GM18508 (cell line): Measurements from ENCODE around the gene SIGLEC9.

Experiments used
- ATAC-seq: cut with Tn5 transposase; IDR thresholded peaks from one replicate; pipeline ENCODE4 v1.9.1; 2021; ENCODE audit warnings: moderate number of reproducible peaks; ENCODE audit not compliant: insufficient read depth, unreplicated experiment

SIGLEC9 gene

DNA sequence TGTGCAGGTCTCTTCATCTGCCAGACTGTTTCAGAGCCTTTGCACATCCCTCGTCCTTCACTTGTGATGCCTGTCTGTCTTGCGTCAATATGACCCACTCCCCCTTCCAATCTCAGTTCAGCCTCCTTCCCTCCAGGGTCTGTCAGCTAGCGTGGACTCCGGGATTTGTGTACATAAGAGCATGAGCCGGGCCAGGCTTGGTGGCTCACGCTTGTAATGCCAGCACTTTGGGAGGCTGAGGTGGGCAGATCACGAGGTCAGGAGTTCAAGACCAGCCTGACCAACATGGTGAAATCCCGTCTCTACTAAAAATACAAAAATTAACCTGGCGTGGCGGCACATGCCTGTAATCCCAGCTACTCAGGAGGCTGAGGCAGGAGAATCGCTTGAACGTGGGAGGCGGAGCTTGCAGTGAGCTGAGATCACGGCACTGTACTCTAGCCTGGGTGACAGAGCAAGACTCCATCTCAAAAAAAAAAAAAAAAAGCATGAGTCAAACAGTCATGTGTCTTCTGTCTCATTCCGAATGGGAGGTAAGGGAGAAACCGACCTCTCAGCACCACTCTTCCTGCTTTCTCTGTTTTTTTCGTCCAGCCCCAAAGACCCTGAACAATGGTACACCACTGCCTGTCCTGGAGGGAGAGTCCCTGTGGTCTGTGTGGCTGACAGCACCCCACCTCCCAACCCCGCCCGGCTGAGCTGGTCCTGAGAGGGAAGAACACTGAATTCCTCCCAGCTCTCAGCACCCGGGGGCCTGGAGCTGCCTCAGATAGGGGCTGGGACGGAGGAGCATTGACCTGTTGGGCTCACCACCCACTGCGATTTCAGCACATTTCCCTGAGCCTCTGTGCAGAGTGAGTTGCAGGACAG lies 2.4 kb upstream of the SIGLEC9 start:
- no peak for ATAC-seq

DNA sequence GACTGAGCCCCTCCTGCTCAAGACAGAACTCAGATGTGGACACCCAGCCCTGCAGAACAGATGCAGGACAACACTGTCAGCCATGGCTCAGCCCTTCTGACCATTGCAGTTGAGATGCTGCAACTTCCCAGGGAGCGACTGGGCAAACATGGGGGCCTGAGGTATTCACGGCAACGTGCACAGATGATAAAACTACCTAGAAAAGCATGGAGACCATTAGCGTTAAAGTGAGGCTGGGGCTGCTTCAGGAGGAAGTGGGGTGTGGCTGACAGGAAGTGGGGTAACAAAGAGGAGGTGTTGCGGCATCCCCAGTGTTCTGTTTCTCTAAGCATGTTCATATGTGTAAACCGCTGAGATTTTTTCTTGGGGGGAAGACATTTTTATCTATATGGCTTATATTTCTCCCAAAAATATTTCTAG lies 1.3 kb upstream of the SIGLEC9 start:
- no peak for ATAC-seq

DNA sequence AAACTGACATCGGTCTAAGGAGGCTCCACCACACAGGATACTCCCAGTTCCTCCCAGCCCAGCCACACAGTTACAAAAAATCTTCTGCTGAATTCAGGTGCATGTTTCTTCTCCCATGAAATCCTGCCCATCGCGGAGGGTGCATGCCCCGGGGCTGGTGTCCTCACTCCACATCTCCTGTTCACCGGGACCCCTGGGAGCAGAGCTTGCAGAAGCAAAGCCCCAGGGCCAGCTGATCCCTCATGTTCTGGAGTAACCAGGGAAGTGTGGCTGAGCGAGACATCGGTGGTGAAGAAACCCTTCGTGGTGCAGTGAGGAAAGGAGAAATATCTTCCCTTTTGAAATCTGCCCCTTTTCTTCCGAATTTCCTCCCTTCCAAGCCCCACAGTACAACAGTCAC lies 904 bp upstream of the SIGLEC9 start:
- ATAC-seq: no peak

DNA sequence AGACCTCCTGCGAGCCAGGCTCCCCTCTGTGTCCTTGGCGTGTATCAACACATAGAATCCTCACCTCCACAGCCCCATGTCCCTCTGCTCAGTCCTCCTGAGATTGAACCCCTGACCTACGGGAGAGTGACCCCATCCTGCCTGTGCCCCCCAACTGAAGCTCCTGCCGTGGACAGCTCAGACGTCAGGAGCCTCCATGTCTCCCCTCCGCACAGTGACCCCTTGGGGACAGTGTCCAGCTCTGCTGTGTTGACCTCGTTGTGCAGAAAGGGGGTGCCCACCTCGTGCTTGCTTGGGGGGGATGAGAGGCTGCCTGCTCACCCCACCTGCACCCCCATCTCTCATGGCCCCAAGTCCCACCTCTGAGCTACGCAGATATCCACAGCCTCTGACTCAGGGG lies 490 bp upstream of the SIGLEC9 start:
- ATAC-seq: no peak

DNA sequence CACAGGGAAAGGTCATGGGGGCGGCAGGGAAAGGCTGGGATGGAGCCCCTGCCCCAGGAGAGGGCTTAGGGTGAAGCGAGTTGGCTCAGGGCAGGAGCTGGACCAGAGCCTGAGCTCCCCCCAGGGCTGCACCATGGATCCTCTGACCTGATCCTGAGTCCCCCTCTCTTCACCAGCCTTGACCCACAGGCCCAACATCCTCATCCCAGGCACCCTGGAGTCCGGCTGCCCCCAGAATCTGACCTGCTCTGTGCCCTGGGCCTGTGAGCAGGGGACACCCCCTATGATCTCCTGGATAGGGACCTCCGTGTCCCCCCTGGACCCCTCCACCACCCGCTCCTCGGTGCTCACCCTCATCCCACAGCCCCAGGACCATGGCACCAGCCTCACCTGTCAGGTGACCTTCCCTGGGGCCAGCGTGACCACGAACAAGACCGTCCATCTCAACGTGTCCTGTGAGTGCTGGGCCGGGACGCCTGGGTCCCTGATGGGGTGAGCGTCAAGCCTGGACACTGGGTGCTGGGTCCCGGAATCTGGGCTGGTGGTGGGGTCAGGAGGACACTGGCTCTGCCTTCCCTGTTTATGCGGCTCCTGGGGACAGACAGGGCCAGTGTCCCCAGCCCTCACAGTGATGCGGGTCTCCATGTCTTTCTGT lies 842 bp downstream of the SIGLEC9 start:
- ATAC-seq: no peak

DNA sequence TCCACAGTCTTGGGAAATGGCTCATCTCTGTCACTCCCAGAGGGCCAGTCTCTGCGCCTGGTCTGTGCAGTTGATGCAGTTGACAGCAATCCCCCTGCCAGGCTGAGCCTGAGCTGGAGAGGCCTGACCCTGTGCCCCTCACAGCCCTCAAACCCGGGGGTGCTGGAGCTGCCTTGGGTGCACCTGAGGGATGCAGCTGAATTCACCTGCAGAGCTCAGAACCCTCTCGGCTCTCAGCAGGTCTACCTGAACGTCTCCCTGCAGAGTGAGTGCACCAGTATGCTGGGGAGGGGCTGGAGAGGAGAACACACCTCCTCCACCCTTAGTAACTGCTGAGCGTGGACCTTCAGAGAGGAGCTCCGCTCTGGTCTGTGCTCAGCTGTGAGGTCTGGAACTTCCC lies 2.3 kb downstream of the SIGLEC9 start:
- no peak for ATAC-seq

DNA sequence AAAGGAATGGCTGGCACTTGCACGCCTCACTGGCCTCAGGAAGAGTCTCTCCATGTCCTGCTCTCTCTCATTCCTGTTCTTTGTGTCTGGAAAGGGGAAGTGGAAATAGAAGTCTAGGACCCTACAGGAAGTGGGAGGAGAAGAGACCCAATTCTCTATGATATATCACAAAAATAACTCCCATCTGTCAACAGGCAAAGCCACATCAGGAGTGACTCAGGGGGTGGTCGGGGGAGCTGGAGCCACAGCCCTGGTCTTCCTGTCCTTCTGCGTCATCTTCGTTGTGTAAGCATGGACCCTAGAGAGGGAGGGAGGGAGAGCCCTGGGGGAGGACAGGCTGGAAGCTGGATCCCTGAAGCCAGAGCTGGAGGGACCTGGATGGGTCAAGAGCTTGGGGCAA lies 3.0 kb downstream of the SIGLEC9 start:
- ATAC-seq: no peak

DNA sequence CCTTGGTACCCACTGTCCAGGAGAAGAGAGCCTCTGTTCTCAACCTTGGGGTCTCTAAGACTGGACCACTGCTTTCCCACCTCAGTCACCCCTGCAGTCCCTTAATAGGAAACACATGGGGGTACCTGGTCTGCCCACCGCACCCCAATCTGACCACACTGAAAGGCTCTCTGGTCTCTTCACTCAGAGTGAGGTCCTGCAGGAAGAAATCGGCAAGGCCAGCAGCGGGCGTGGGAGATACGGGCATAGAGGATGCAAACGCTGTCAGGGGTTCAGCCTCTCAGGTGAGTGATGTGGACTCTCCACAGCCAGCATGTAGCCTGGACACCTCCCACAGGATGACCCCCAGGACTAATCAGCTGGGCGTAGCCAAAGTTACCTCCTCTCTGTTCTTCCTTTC lies 3.5 kb downstream of the SIGLEC9 start:
- ATAC-seq: no peak

DNA sequence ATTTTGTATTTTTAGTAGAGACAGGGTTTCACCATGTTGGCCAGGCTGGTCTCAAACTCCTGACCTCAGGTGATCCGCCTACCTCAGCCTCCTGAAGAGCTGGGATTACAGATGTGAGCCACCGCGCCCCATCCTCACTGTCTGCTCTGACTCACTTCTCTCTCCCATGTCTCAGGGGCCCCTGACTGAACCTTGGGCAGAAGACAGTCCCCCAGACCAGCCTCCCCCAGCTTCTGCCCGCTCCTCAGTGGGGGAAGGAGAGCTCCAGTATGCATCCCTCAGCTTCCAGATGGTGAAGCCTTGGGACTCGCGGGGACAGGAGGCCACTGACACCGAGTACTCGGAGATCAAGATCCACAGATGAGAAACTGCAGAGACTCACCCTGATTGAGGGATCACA lies 5.0 kb downstream of the SIGLEC9 start:
- ATAC-seq: no peak

DNA sequence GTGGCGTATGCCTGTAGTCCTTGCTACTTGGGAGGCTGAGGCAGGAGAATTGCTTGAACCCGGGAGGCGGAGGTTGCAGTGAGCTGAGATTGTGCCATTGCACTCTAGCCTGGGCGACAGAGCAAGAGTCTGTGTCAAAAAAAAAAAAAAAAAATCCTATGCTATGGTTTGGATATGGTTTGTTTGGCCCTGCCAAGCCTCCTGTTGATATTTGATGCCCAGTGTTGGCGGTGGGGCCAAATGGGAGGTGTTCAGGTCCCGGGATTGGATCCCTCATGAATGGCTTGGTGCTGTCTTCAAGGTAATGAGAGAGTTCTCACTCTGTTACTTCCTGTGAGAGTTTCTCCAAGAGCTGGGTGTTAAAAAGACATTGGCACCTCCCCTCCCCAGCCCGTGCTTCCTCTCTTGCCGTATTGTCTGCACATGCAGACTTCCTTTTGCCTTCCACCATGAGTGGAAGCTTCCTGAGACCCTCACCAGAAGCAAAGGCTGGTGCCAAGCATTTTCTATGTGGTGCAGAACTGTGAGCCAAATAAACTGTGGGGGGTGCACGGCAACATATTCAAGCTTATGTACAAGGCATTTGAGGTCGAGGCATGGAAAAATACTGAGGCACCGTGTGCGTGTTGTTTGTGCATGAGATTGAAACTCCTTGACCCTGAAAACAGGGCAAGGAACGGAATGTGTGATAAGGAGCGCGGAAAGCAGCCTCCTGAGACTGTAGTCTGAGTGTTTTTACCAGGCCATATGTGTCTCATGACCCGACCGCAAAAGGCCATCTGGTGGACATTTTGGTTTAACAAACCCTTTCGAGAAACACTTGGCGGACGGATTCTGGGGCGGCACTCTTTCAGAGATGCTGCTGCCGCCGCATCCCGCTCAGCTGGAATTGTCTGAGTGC lies 7.3 kb downstream of the SIGLEC9 start:
- ATAC-seq: no peak

DNA sequence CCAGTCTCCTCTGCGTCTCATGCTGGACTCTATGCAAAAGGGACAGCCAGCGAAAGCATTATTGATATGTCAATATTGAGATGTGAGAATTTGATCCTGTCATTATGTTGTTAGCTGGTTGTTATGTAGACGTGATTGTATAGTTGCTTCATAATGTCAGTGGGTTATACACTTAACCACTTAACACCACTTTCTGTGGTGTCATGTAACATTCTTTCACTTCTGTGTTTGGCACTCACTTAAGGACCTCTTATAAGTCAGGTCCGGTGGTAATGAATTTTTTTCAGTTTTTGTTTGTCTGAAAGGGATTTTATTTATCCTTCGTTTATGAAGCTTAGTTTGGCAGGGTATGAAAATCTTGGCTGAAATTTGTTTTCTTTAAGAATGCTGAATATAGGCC lies 10.3 kb downstream of the SIGLEC9 start:
- ATAC-seq: no peak

DNA sequence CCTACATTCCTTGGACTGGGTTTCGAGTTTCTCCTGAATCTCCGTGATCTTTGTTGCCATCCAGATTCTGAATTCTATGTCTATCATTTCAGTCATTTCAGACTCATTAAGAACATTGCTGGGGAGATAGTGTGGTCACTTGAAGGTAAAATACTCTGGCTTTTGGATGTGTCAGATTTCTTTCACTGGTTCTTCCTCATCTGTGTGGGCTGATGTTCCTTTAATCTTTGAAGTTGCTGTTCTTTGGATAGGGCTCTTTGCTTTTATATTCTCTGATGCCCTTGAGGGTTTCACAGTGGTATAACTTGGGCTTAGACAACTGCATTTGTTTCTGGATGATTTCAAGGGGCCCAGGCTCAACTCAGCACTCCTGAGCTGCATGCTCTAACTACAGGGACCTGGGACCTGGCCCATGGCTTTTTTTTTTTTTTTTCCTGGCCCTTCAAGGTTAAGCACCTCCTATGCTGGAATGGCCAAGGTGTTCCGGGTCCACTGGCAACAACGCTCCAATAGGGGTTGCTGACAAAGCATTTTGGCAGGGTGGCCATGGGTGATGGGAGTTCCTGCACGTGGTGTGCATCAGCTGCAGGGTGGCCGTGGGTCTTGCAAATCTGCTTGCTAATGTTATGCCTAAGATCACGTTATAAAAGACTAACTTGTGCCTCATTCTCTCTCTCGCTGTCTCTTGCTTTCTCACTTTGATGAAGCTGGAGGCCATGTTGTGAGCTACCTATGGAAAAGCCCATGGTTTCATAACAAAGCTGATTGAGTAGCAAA lies 11.5 kb downstream of the SIGLEC9 start:
- ATAC-seq: no peak

DNA sequence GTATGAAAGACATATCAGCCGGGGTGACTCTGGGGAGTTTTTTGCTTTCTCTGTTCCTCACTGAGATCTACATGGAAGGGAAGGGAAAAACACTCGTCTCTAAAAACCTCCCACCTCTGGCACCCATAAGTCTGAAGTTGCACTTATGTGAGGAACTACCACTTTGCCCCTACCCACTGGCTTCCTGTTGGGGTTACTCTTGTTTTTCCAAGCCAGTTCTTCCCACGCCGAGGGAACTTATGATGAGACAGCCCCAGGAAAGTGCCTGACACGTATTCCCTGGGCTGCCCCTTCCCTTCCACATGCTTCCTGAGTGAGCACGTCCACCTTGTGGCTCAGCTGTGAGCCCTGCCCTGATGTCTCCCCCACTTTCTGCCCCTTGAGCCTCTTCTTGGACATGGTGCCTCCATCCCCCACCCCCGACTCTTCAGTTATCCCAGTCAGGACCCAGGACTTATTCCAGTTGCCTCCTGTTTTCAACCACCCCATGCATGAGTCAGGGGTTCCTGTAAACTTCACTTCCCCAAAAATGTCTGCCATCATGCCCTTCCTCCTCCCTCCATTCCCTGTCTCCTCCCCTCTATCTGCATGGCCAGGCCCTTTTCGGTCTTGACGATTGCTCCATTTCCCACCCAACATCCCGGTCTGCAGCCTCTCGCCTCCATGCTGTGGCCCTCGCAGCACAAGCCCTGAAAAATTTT lies 12.3 kb downstream of the SIGLEC9 start:
- ATAC-seq: no peak

DNA sequence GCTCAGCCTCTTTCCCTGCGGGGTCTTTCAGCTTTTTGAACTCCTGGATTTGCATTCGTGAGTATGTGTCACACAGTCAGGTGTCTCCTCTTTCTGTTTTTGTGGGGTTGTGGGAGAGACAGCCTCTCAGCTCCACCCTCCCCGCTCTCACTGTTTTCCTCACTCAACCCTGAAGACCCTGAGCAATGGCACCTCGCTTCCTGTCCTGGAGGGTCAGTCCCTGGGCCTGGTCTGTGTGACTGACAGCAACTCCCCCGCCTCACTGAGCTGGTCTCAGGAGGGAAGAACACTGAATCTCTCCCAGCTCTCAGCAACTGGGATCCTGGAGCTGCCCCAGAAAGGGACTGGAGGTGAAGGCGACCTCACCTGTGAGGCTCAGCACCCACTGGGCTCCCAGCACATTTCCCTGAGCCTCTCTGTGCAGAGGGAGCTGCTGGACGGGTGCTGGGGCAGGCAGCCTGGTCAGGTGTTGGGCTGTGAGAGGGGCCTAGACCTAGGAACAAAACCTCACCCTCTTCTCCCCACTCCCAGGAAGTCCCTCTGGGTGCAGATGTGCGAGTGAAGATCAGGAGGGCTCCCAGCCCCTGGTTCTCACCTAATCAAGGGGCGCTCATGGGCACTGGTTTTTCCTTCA lies 13.2 kb downstream of the SIGLEC9 start:
- no peak for ATAC-seq

DNA sequence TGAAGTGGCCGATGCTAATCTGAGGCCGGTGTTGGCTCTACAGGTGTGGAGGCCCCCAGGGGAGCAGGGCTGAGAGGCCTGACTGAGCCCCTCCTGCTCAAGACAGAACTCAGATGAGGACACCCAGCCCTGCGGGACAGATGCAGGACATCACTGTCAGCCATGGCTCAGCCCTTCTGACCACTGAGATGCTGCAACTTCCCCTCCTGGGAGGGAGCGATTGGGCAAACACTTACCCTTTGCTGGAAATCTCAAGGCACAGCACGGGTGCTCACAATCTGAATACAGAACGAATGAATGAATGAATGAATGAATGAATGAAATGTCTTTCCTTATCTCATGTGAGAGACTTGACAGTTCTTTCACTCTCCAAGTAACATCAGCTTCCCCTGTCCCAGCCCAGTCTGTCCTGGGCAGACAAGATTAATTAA lies 13.9 kb downstream of the SIGLEC9 start:
- no peak for ATAC-seq

DNA sequence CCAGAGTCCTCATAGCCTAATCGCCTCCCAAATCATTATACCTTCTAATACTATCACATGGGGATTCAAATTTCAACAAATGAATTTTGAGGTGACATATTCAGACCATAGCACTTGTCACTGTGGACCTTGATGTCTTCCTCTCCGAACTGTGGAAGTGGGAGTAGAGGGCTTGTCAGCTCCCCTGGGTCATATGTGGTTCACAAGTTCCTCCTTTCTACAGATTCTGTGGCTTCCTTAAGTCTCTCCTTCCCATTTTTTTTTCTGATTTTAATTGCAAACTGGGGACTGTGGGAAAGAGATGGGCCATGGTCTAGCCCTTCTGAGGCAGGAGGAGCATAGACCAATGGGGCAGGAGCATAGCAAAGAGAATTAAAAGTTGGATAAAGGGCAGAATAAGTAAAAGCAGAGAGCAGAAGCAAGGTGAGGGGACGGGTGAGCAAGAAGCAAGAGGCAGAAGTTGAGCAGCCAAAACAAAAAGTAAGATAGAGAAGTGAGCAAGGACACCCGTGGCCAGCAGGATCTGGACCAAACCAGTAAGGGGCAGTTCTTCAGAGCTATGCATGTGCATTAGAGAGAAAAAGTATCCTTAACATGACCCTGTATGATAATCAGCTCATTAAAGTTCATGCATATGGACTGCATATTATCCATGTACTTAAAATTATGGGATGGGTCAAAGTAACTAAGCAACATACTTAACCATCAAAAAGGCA lies 14.8 kb downstream of the SIGLEC9 start:
- no peak for ATAC-seq

DNA sequence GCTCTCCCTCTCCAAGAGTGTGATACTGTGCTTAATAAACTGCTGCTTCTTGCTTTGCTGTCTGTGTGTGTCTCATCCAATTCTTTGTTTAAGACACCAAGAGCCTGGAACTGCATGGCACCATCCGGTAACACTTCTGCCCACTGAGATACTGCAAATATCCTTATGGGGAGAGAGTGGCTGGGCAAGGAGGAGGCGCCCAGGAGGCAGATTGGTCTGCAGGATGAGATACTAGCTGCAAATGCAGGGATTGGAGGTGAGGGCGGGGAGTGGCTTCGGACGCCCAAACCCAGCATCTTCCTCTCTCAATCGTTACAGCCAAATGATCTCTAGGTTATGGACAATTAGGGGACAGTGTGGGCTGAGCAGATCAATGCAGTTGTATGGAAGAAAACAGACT lies 15.7 kb downstream of the SIGLEC9 start:
- no peak for ATAC-seq

DNA sequence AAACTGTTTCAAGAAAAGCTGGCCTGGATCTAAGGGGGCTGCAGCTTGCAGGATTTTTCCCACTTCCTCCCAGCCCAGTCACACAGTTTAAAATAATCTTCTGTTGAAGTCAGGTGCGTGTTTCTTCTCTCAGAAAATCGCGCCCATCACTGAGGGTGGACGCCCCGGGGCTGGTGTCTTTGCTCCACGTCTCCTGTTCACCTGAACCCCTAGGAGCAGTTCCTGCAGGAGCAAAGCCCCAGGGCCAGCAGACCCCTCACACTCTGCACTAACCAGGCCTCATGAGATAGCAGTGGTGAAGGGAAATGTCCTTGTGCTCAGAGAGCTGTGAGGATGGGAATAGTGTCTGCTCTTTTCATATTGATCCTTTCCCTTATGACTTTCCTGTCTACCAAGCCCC lies 16.5 kb downstream of the SIGLEC9 start:
- no peak for ATAC-seq
